OCI-LY1 (cell line): ENCODE data around the gene ZNF672.

Experiments used
- H2AFZ ChIP-seq: fragments of 200-600 bp; sonication (generic), shearing (Covaris generic); 2 replicates; pipeline ENCODE4 v1.6.0; 2014; ENCODE audit warnings: antibody characterized with exemption, mild to moderate bottlenecking, low read length
- H3F3A ChIP-seq: fragments of 200-600 bp; sonication (generic), shearing (Covaris generic); 2 replicates; pipeline ENCODE4 v1.6.0; 2014; ENCODE audit warnings: mild to moderate bottlenecking, antibody characterized with exemption, low read length, moderate library complexity; ENCODE audit not compliant: insufficient read depth
- H3K27ac ChIP-seq: fragments of 200-600 bp; sonication (generic); 2 replicates; pipeline ENCODE4 v1.5.1; 2014; ENCODE audit warnings: low read length, mixed run types, mild to moderate bottlenecking, low read depth; ENCODE audit not compliant: poor library complexity, severe bottlenecking
- H3K27me3 ChIP-seq: fragments of 200-600 bp; sonication (generic); 2 replicates; pipeline ENCODE4 v1.6.0; 2014; ENCODE audit warnings: antibody characterized with exemption, mild to moderate bottlenecking, low read length, moderate library complexity; ENCODE audit not compliant: insufficient read depth
- H3K36me3 ChIP-seq: fragments of 200-600 bp; sonication (generic); 2 replicates; pipeline ENCODE4 v1.6.1; 2014; ENCODE audit warnings: mild to moderate bottlenecking, antibody characterized with exemption, low read length, moderate library complexity, mixed read lengths; ENCODE audit not compliant: insufficient read depth
- H3K4me1 ChIP-seq: fragments of 200-600 bp; sonication (generic); 2 replicates; pipeline ENCODE4 v1.5.1; 2014; ENCODE audit warnings: mild to moderate bottlenecking, low read length, moderate library complexity; ENCODE audit not compliant: insufficient read depth, severe bottlenecking
- H3K4me2 ChIP-seq: fragments of 200-600 bp; sonication (generic), shearing (Covaris generic); 2 replicates; pipeline ENCODE4 v1.6.1; 2014; ENCODE audit warnings: low read length
- H3K4me3 ChIP-seq: fragments of 200-600 bp; sonication (generic); 2 replicates; pipeline ENCODE4 v1.5.1; 2014; ENCODE audit warnings: low read length, low read depth, mild to moderate bottlenecking, mixed read lengths; ENCODE audit not compliant: poor library complexity, severe bottlenecking
- H3K79me2 ChIP-seq: fragments of 200-600 bp; shearing (Covaris generic); 2 replicates; pipeline ENCODE4 v1.6.1; 2016; ENCODE audit warnings: mixed run types, low read length, mixed read lengths; ENCODE audit not compliant: insufficient read depth
- H3K9ac ChIP-seq: fragments of 200-600 bp; sonication (generic), shearing (Covaris generic); 2 replicates; pipeline ENCODE4 v1.6.1; 2014; ENCODE audit warnings: mild to moderate bottlenecking, low read length, mixed read lengths
- H3K9me2 ChIP-seq: fragments of 200-600 bp; sonication (generic), shearing (Covaris generic); 2 replicates; pipeline ENCODE4 v1.6.1; 2014; ENCODE audit warnings: low read depth, mild to moderate bottlenecking, low read length, mixed read lengths
- H3K9me3 ChIP-seq: fragments of 200-600 bp; shearing (Covaris generic); 2 replicates; pipeline ENCODE4 v1.6.1; 2014; ENCODE audit warnings: low read length, mixed read lengths
- H4K20me1 ChIP-seq: fragments of 200-600 bp; sonication (generic), shearing (Covaris generic); 2 replicates; pipeline ENCODE4 v1.6.0; 2016; ENCODE audit warnings: mild to moderate bottlenecking, low read length; ENCODE audit not compliant: insufficient read depth
- EZH2 ChIP-seq: fragments of 200-600 bp; sonication (generic), shearing (Covaris generic); IDR thresholded peaks from 2 replicates; pipeline ENCODE4 v1.8.0; 2017; ENCODE audit warnings: borderline replicate concordance, mixed run types, mild to moderate bottlenecking, antibody characterized with exemption, low read length, moderate library complexity, mixed read lengths
- TF ChIP-seq, protein P1 (sequence below): fragments of 200-600 bp; sonication (generic), shearing (Covaris generic); IDR thresholded peaks from 2 replicates; pipeline ENCODE4 v1.5.1; 2017; ENCODE audit warnings: mild to moderate bottlenecking, antibody characterized with exemption, low read length, moderate library complexity, mixed read lengths

The ZNF672 gene

DNA sequence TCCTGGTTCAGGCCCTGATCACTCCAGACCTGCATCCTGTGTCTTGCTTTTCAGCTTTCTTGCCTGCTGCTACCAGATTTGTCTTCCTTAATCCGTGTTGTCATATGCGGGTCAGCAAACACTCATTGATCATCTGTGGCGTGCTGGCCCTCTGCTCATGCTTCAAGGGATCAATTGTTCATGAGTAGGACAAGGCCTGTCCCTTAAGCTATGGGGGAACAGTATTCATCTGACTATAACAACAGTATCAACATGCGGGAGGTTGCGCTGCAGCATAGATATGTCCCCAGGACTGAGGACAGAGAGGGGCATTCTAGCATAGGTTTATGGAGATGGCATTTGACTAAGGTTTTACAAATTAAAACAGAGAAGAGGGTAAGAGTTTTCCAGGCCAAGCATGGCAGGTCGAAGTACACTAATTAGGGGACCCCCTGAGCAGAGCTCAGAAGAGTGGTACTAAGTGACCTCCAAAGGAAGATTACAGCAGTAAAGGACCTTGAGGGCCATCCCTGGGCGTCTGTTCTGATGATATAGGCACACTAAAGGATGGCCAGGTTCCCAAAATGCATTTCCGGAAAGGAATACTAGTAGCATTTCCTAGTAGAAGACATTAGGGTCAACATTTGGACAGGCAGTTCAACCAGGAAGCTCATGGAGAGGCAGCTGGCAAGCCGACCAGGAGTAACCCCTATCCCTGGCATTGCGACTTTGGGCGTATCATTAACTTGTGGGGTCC, 811 bp upstream of the ZNF672 start:
- H3K9me2 ChIP-seq = no peaks in the 10 kb centered on the region
- 0 out of 2 replicates have a peak overlapping the region, but pooled peaks have one; percentile 28 for H2AFZ ChIP-seq
- H3K4me3 ChIP-seq = peak overlapping the region; percentile 84
- no peak for TF ChIP-seq EZH2
- TF ChIP-seq, protein P1, sequence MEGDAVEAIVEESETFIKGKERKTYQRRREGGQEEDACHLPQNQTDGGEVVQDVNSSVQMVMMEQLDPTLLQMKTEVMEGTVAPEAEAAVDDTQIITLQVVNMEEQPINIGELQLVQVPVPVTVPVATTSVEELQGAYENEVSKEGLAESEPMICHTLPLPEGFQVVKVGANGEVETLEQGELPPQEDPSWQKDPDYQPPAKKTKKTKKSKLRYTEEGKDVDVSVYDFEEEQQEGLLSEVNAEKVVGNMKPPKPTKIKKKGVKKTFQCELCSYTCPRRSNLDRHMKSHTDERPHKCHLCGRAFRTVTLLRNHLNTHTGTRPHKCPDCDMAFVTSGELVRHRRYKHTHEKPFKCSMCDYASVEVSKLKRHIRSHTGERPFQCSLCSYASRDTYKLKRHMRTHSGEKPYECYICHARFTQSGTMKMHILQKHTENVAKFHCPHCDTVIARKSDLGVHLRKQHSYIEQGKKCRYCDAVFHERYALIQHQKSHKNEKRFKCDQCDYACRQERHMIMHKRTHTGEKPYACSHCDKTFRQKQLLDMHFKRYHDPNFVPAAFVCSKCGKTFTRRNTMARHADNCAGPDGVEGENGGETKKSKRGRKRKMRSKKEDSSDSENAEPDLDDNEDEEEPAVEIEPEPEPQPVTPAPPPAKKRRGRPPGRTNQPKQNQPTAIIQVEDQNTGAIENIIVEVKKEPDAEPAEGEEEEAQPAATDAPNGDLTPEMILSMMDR = no peak
- no peaks in the 10 kb centered on the region for H3F3A ChIP-seq
- no peaks in the 10 kb centered on the region for H3K36me3 ChIP-seq
- peak overlapping the region; percentile 84 for H3K9ac ChIP-seq
- no peaks in the 10 kb centered on the region for H3K9me3 ChIP-seq
- H3K4me2 ChIP-seq = peak overlapping the region; percentile 78
- no peaks in the 10 kb centered on the region for H4K20me1 ChIP-seq
- peaks cover 23% of the 10 kb centered on the region for H3K4me1 ChIP-seq
- H3K79me2 ChIP-seq = no peaks in the 10 kb centered on the region
- H3K27me3 ChIP-seq = no peaks in the 10 kb centered on the region
- no peak overlapping the region for H3K27ac ChIP-seq

DNA sequence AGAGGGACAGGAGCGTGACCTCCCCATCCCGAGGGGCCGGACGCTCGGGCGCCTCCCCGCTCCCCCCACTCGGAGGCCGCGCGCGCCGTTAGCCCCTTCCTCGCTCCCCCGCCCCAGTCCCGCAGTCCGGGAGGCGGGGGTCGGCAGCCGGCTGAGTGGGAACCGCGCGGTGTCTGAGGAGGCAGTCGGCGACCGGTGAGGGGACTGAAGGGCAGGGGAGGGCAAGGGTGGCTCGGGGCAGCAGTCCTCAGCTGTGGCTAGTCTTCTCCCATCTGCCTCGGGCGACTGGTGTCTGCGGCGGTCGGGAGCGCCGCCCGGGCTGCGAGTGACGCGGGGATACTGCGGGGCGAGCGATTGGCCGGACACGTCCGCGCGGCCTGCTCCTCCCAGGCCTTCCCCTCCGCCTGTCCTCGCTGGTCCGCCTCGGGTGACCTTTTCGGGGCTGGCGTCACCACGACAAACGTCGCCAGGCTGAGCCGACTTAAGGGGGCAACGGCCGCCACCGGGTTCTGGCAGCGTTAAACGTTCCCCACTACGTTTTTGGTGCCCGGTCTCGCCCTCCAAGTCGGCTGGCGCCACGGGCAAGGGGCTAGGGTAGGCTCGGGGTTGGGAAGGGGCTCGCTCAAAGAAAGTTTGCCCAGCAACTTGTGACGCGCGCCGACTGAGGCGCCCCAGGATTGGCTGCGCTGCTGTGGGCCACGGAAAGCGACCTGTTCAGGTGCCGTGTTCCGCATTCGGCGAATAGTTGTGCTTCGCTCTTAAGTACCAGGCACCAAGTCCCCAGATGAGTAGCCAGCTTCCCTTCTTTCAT, 538 bp downstream of the ZNF672 start:
- H3K4me3 ChIP-seq = peak overlapping the region; percentile 84
- H3K9me3 ChIP-seq = no peaks in the 10 kb centered on the region
- H2AFZ ChIP-seq = no peak overlapping the region
- H3K79me2 ChIP-seq = no peaks in the 10 kb centered on the region
- H3K4me2 ChIP-seq = peak overlapping the region; percentile 78
- H3K4me1 ChIP-seq = peaks cover 23% of the 10 kb centered on the region
- no peaks in the 10 kb centered on the region for H3F3A ChIP-seq
- H3K9me2 ChIP-seq = no peaks in the 10 kb centered on the region
- H3K27ac ChIP-seq = peak overlapping the region; percentile 73
- no peaks in the 10 kb centered on the region for H3K36me3 ChIP-seq
- no peaks in the 10 kb centered on the region for H4K20me1 ChIP-seq
- H3K27me3 ChIP-seq = no peaks in the 10 kb centered on the region
- TF ChIP-seq EZH2 = no peak
- TF ChIP-seq, protein P1 = no peak
- peak overlapping the region; percentile 84 for H3K9ac ChIP-seq

DNA sequence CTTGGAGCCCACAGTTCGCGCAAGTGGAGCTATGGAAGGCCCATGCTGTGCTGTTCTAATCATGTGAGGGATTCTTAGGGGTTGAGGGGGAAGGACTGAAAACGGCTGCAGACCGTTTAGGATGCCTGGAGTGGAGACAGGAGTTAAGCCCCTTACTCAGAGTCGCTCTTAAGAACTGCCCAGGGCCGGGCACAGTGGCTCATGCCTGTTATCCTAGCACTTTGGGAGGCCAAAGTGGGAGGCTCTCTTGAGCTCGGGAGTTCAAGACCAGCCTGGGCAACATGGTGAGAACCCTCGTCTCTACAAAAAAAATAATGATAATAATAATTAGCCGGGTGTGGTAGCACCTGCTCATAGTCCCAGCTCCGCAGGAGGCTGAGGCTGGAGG, 1.1 kb downstream of the ZNF672 start:
- H3K9ac ChIP-seq = peak overlapping the region; percentile 84
- H2AFZ ChIP-seq = no peak overlapping the region
- H3F3A ChIP-seq = no peaks in the 10 kb centered on the region
- H4K20me1 ChIP-seq = no peaks in the 10 kb centered on the region
- no peaks in the 10 kb centered on the region for H3K27me3 ChIP-seq
- peak overlapping the region; percentile 73 for H3K27ac ChIP-seq
- H3K4me2 ChIP-seq = peak overlapping the region; percentile 78
- H3K79me2 ChIP-seq = no peaks in the 10 kb centered on the region
- peak overlapping the region; percentile 84 for H3K4me3 ChIP-seq
- peaks cover under 1% of the 10 kb centered on the region; the same call in 1 of the 2 replicates for H3K36me3 ChIP-seq
- H3K4me1 ChIP-seq = peaks cover 23% of the 10 kb centered on the region
- TF ChIP-seq, protein P1 = no peak
- no peak for TF ChIP-seq EZH2
- no peaks in the 10 kb centered on the region for H3K9me3 ChIP-seq
- H3K9me2 ChIP-seq = no peaks in the 10 kb centered on the region
